22Rv1 (cell line): Measurements from ENCODE around the gene BDH1.

ENCODE experiments used
- ZFX ChIP-seq: fragments of 450-650 bp; IDR thresholded peaks from 2 replicates; pipeline ENCODE4 v1.6.1; 2017; ENCODE audit warnings: antibody characterized with exemption, borderline replicate concordance
- TF ChIP-seq, protein P1 (sequence below): fragments of 450-650 bp; IDR thresholded peaks from 2 replicates; pipeline ENCODE4 v1.5.1; 2017; ENCODE audit warnings: mild to moderate bottlenecking

DNA sequence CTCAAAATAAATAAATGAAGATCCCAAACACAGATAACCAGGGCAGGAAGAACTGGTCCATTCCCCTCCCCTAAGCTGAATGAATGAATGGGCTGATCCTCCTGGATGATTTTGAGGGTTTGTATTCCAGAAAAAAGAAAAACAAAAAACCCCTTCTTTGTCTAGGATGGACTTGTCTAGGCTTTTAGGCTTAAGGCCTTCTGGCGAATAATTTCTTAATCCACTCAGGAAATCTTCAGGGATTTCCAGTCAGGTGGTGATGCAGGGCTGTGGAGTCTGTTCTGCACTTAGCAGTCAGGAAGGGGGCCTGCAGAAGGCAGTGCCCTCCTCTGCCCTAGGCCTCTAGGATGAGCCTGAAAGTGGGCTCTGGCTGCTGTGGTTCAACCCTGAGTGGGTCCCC lies 52.1 kb downstream of the BDH1 start:
- TF ChIP-seq, protein P1, sequence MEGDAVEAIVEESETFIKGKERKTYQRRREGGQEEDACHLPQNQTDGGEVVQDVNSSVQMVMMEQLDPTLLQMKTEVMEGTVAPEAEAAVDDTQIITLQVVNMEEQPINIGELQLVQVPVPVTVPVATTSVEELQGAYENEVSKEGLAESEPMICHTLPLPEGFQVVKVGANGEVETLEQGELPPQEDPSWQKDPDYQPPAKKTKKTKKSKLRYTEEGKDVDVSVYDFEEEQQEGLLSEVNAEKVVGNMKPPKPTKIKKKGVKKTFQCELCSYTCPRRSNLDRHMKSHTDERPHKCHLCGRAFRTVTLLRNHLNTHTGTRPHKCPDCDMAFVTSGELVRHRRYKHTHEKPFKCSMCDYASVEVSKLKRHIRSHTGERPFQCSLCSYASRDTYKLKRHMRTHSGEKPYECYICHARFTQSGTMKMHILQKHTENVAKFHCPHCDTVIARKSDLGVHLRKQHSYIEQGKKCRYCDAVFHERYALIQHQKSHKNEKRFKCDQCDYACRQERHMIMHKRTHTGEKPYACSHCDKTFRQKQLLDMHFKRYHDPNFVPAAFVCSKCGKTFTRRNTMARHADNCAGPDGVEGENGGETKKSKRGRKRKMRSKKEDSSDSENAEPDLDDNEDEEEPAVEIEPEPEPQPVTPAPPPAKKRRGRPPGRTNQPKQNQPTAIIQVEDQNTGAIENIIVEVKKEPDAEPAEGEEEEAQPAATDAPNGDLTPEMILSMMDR = no peak
- no peak for TF ChIP-seq ZFX
